Endothelial cell of umbilical vein (primary cell): Measurements from ENCODE around the gene LRRFIP2. TPM values are rescaled to one million over a fixed set of nuclear protein-coding genes. Genes with fewer than 3 reads are reported as not detected.

Experiments
- BruUV-seq: library from RNA; stranded (reverse); fragments of 400-500 nt; replicated peaks from 2 replicates; lab custom pipeline; 2021; lab: Mats Ljungman, UMichigan
- CTCF ChIA-PET: fragments of 300-600, 350-600 bp; sonication (Branson Sonifier 250); formaldehyde crosslinking; loops from one replicate; lab custom pipeline; 2021; ENCODE audit warnings: antibody characterized with exemption, inconsistent platforms; lab: Charles Lee
- POLR2A ChIA-PET: fragments of 300-600, 350-600 bp; sonication (Branson Sonifier 250); formaldehyde crosslinking; loops from one replicate; lab custom pipeline; 2021; ENCODE audit warnings: antibody characterized with exemption, inconsistent platforms; lab: Charles Lee
- DNase-seq: peaks from one replicate; pipeline ENCODE4 v3.0.0-alpha.2; 2011; ENCODE audit warnings: low read depth, low spot score
- FAIRE-seq: peaks from 2 replicates; lab custom pipeline; 2011; peaks lifted over from hg19 to GRCh38; lab: Jason Lieb, UNC
- H2AFZ ChIP-seq: 2 replicates; pipeline ENCODE4 v1.6.0; 2012; ENCODE audit warnings: low read depth, low read length, control low read depth, inconsistent platforms
- H3K27ac ChIP-seq: 2 replicates; pipeline ENCODE4 v1.5.1; 2011; ENCODE audit warnings: low read depth, mild to moderate bottlenecking, control low read depth, low read length, moderate library complexity; ENCODE audit not compliant: insufficient read depth
- H3K27me3 ChIP-seq, 2 experiments: 2 replicates each; pipeline versions ENCODE4 v1.6.0 to v1.6.1; 2011; ENCODE audit warnings: low read length in 2 of 2, mixed read lengths in 1 of 2; ENCODE audit not compliant: control insufficient read depth in 2 of 2, insufficient read depth in 2 of 2
- H3K36me3 ChIP-seq, 2 experiments: 2 replicates in 1 of 2; 3 replicates in 1 of 2; pipeline ENCODE4 v1.5.1; 2011; ENCODE audit warnings: low read length in 2 of 2, mild to moderate bottlenecking in 1 of 2, moderate library complexity in 1 of 2; ENCODE audit not compliant: control insufficient read depth in 2 of 2, insufficient read depth in 2 of 2; ENCODE audit errors: extremely low read depth in 1 of 2
- H3K4me1 ChIP-seq: 3 replicates; pipeline ENCODE4 v1.5.1; 2011; ENCODE audit warnings: mild to moderate bottlenecking, low read length; ENCODE audit not compliant: control insufficient read depth, insufficient read depth; ENCODE audit errors: extremely low read depth
- H3K4me2 ChIP-seq: 2 replicates; pipeline ENCODE4 v1.6.1; 2011; ENCODE audit warnings: low read length, control low read depth, mixed read lengths; ENCODE audit not compliant: insufficient read depth
- H3K4me3 ChIP-seq, 3 experiments: fragments of 200-600 bp in 1 of 3; sonication (generic), shearing (Covaris generic) in 1 of 3; replicated peaks in 1 of 3; 2 replicates each; pipeline ENCODE4 v1.5.1; 2011 to 2016; ENCODE audit warnings: control low read depth in 3 of 3, low read length in 3 of 3, mild to moderate bottlenecking in 2 of 3, inconsistent platforms in 1 of 3, low read depth in 1 of 3, moderate library complexity in 1 of 3; ENCODE audit not compliant: insufficient read depth in 1 of 3
- H3K79me2 ChIP-seq: 2 replicates; pipeline ENCODE4 v1.6.0; 2012; ENCODE audit warnings: low read length, inconsistent platforms; ENCODE audit not compliant: control insufficient read depth, insufficient read depth
- H3K9ac ChIP-seq: replicated peaks from 2 replicates; pipeline ENCODE3; 2011; ENCODE audit warnings: low read length, control low read depth; ENCODE audit not compliant: insufficient read depth; ENCODE audit errors: extremely low read depth
- H3K9me1 ChIP-seq: replicated peaks from 3 replicates; pipeline ENCODE4 v1.6.0; 2011; ENCODE audit warnings: mild to moderate bottlenecking, low read length; ENCODE audit not compliant: control insufficient read depth, insufficient read depth; ENCODE audit errors: extremely low read depth
- H3K9me3 ChIP-seq: replicated peaks from 2 replicates; pipeline ENCODE4 v1.5.1; 2012; ENCODE audit warnings: low read length, inconsistent platforms; ENCODE audit not compliant: control insufficient read depth, insufficient read depth
- H4K20me1 ChIP-seq: replicated peaks from 2 replicates; pipeline ENCODE3; 2011; ENCODE audit warnings: mild to moderate bottlenecking, low read length; ENCODE audit not compliant: control insufficient read depth, insufficient read depth; ENCODE audit errors: extremely low read depth
- CTCF ChIP-seq, 2 donors: IDR thresholded peaks; 1 replicate in 1 of 2; 2 replicates in 1 of 2; pipeline ENCODE4 v1.5.1; 2011; ENCODE audit warnings: low read length in 2 of 2, mild to moderate bottlenecking in 2 of 2, moderate library complexity in 2 of 2, control low read depth in 1 of 2, inconsistent platforms in 1 of 2, low read depth in 1 of 2; ENCODE audit not compliant: insufficient read depth in 1 of 2; ENCODE audit errors: extremely low read depth in 1 of 2
- EZH2 ChIP-seq: IDR thresholded peaks from 2 replicates; pipeline ENCODE4 v1.6.1; 2012; ENCODE audit warnings: borderline replicate concordance, low read depth, mild to moderate bottlenecking, moderate library complexity, low read length, inconsistent platforms; ENCODE audit not compliant: severe bottlenecking
- FOS ChIP-seq: IDR thresholded peaks from 2 replicates; pipeline ENCODE4 v1.6.1; 2011; ENCODE audit warnings: mild to moderate bottlenecking, low read length, moderate library complexity, borderline replicate concordance; ENCODE audit not compliant: insufficient read depth
- GATA2 ChIP-seq: IDR thresholded peaks from 2 replicates; pipeline ENCODE4 v1.7.0; 2011; ENCODE audit warnings: low read depth, mild to moderate bottlenecking, moderate library complexity, mixed read lengths, low read length; ENCODE audit not compliant: insufficient read length, insufficient read depth
- JUN ChIP-seq: IDR thresholded peaks from 2 replicates; pipeline ENCODE4 v1.6.1; 2011; ENCODE audit warnings: borderline replicate concordance, low read depth; ENCODE audit not compliant: insufficient read length, insufficient read depth
- MAX ChIP-seq: IDR thresholded peaks from 2 replicates; pipeline ENCODE4 v1.6.1; 2011; ENCODE audit not compliant: insufficient read depth, insufficient read length
- MYC ChIP-seq: IDR thresholded peaks from one replicate; pipeline ENCODE4 v1.6.1; 2011; ENCODE audit warnings: mild to moderate bottlenecking, low read depth, low read length
- POLR2A ChIP-seq: IDR thresholded peaks from 2 replicates; pipeline ENCODE4 v1.6.1; 2012; ENCODE audit warnings: low read depth, mild to moderate bottlenecking, control low read depth, low read length
- POLR2AphosphoS5 ChIP-seq: IDR thresholded peaks from 2 replicates; pipeline ENCODE4 v1.6.1; 2012; ENCODE audit warnings: low read depth, mild to moderate bottlenecking, control low read depth, low read length, moderate library complexity; ENCODE audit not compliant: insufficient read depth
- dilution Hi-C: fragments of 300-500 bp; cut with MboI; formaldehyde crosslinking; loops from one replicate; pipeline ENCODE4 v1.15.0; 2019; ENCODE audit warnings: low sequenced_read_pairs; ENCODE audit not compliant: extremely low pct_ligation_motif_present
- intact Hi-C: fragments of 100-400 bp; cut with micrococcal nuclease; formaldehyde crosslinking; loops from one replicate; pipeline ENCODE4 v1.10.0; 2022
- polyA plus RNA-seq, 4 experiments: library from polyadenylated mRNA; depleted of rRNA in 3 of 4; stranded (reverse) in 3 of 4; unstranded in 1 of 4; fragments of >200 nt; gene quantifications; 2 replicates each; pipeline versions ENCODE4 v1.2.1 to v1.2.3, GENCODE V29; 2011 to 2012; ENCODE audit warnings: missing spikeins in 1 of 4
- total RNA-seq: library from RNA; stranded (reverse); gene quantifications from 2 replicates; pipeline ENCODE4 v1.2.3, GENCODE V29; 2021

LRRFIP2 gene
- total and polyA plus RNA-seq, 2 donors (not counting 3 experiments of a cell fraction or from before 2014, with no cell fraction given), result 20.8 to 78.9 TPM

- Histone ChIP-seq H3K4me3 (no peak overlapping the region), H4K20me1 (no peaks in the 10 kb centered on the region), H2AFZ (no peak overlapping the region), H3K9me1 (no peaks in the 10 kb centered on the region), H3K27ac (no peak overlapping the region), H3K4me2 (no peak overlapping the region), H3K79me2 (no peaks in the 10 kb centered on the region), H3K27me3 (no peaks in the 10 kb centered on the region), H3K9me3 (no peaks in the 10 kb centered on the region), H3K36me3 (peaks cover 1 to 9% of the 10 kb centered on the region in 2 experiments), H3K9ac (no peak overlapping the region), H3K4me1 (peaks cover 11% of the 10 kb centered on the region)
- ChIA-PET POLR2A (no interaction called here), CTCF (interaction anchor here (1.6 kb wide), 1 partner anchor 8 kb away, joined by 4 read pairs; no protein-coding TSS in a partner anchor)
- DNase-seq (no peak), FAIRE-seq (no peak)
- intact Hi-C loops, result no loop called here
- TF ChIP-seq GATA2 (no peak), POLR2A (no peak), MAX (no peak), FOS (no peak), CTCF (IDR thresholded peaks at IDR 0.05; ENCODE audit: extremely low read depth in 1 of 2, insufficient read depth in 1 of 2, low read depth in 1 of 2, low read length in 2 of 2) (no peak), MYC (no peak), JUN (no peak), POLR2AphosphoS5 (no peak), EZH2 (no peak)
- no TSS peak for BruUV-seq
- dilution Hi-C loops, result no loop called here
Observed at GRCh38 chr3:37071921-37072320, 102.5 kb downstream of the LRRFIP2 start.
